ENCODE results near the gene FARP2. TPM values are rescaled to one million over a fixed set of nuclear protein-coding genes. Genes with fewer than 3 reads are reported as not detected.
A peak's percentile ranks its signal among the peaks of the same experiment; 100 is the strongest.

FARP2 gene
- total and polyA plus RNA-seq, 10 of the 15 experiments (the other 5 are each of a cell fraction or from before 2014, with no cell fraction given) = 5.5 to 67.5 (median 36.8) TPM

- CTCF ChIA-PET = interaction anchor here (0.7 to 6.3 kb wide), 6 partner anchors 8 to 147 kb away, joined by 3 to 55 read pairs (median 5); no protein-coding TSS in a partner anchor
- no peaks in the 10 kb centered on the region for H4K20me1 ChIP-seq (ENCODE audit: control insufficient read depth, insufficient read depth)
- BruUV-seq (replicated peaks) = no TSS peak
- no peaks in the 10 kb centered on the region; a peak in 1 of 4 replicates for H3K36me3 ChIP-seq (ENCODE audit: control insufficient read depth in 2 of 2, insufficient read depth in 2 of 2, low read length in 1 of 2)
- peaks cover 74% of the 10 kb centered on the region for H3K79me2 ChIP-seq (ENCODE audit: control insufficient read depth, insufficient read depth, low read length)
- RAD21 ChIA-PET (ENCODE audit: unreplicated experiment) = interaction anchor here (0.6 to 4.5 kb wide), 8 partner anchors 8 to 217 kb away, joined by 3 to 30 read pairs (median 4); partner anchors contain the start of gene PASK
- POLR2A ChIA-PET = interaction anchor here (1.8 to 2.4 kb wide), 3 partner anchors 8 to 25 kb away, joined by 5 to 10 read pairs (median 5); no protein-coding TSS in a partner anchor
- peak; percentile 48 for ATAC-seq
- peak overlapping the region; percentile 17; the same call in 1 of the 2 replicates for H3K9ac ChIP-seq (ENCODE audit: control insufficient read depth, insufficient read depth, low read length)
- H3K4me3 ChIP-seq = peak overlapping the region; percentile 51; the same call in 1 of the 2 replicates
- in situ Hi-C loops (cut with MboI) (no loop called here), intact Hi-C loops (cut with micrococcal nuclease; ENCODE audit: unreplicated experiment) (no loop called here)
- no peak for DNase-seq (ENCODE audit: low read depth, low spot score)
- peaks cover 34% of the 10 kb centered on the region for H3K4me1 ChIP-seq (ENCODE audit: control insufficient read depth, insufficient read depth, low read length)
- H3K27ac ChIP-seq (ENCODE audit: control insufficient read depth, insufficient read depth) = peak overlapping the region; percentile 71
- H3K4me2 ChIP-seq (ENCODE audit: control insufficient read depth, insufficient read depth) = peak overlapping the region; percentile 17
- WGBS (ENCODE audit: insufficient coverage, insufficient replicate concordance, low lambda C conversion rate, missing lambda C conversion rate) = 45% methylated on average over 2 of the region's 2 CpGs
- H3K9me3 ChIP-seq (replicated peaks; ENCODE audit: control insufficient read depth, insufficient read depth, low read length) = no peaks in the 10 kb centered on the region
- no peaks in the 10 kb centered on the region for H3K27me3 ChIP-seq (replicated peaks in 1 of 2; ENCODE audit: control insufficient read depth in 2 of 2, insufficient read depth in 2 of 2, low read length in 1 of 2)
- peak; percentile 49 for FAIRE-seq
- no peak overlapping the region for H2AFZ ChIP-seq (ENCODE audit: control insufficient read depth, low read depth, low read length)
- TF ChIP-seq TCF12 (IDR thresholded peaks at IDR 0.05; ENCODE audit: low read depth, low read length) = peak; percentile 40; the same call in 1 of the 2 replicates
- TF ChIP-seq PBX3 (IDR thresholded peaks at IDR 0.05; ENCODE audit: insufficient replicate concordance, low read depth, low read length) = no peak
- TF ChIP-seq SUZ12 (IDR thresholded peaks at IDR 0.05; ENCODE audit: unreplicated experiment) = no peak
- TF ChIP-seq CEBPB (IDR thresholded peaks at IDR 0.05; ENCODE audit: borderline replicate concordance in 1 of 2, low read depth in 2 of 2, low read length in 2 of 2) = no peak
- TF ChIP-seq SPI1 (IDR thresholded peaks at IDR 0.05; ENCODE audit: borderline replicate concordance, insufficient read depth, low read depth, low read length) = no peak
- SMC1A ChIA-PET (ENCODE audit: uncharacterized antibody, unreplicated experiment) = interaction anchor here (0.6 to 12.9 kb wide), 8 partner anchors 7 to 51 kb away, joined by 3 to 239 read pairs (median 4); partner anchors contain the start of genes HDLBP and SEPTIN2
These were observed 10.6 kb downstream of the FARP2 start for GRCh38 chr2:241366678-241367077.

Data from GM12878 (cell line).